ENCODE data around the gene VSIR.
A peak's percentile ranks its signal among the peaks of the same experiment; 100 is the strongest.

The VSIR gene

DNA sequence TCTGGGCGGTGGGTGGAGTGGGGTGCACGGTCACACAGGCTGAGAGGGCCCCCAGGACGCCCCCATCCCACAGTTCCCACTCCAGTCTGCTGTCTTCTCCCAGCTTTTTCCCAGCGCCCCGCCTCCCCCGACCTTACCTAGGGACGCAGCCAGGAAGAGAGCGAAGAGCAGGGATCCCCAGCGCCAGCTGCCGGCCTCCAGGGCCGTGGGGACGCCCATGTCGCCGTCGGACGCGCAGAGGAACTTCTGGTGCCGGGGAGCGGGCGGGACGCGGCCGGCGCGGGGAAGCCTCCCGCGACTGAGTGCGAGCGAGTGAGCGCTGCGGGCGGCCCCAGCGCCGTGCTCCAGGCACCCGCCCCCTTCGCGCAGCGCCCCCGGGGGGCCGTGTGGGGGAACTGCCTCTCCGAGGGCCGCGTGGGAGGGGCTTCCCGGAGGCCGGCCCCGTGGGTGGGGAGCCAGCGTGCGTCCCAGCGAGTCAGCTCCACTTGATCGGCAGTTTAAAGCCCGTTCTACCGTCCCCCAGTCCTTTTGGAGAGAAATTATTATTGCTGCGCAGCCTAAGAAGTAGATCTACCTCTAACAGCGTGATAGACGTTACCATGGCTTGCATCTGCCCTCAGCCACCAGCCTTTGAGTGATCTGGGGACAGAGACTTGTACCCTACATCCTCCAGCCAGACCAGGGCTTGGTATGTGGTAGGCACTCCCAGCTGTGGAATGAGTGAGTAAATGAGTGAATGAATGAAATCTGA, at the start of gene VSIR:
TSS of gene VSIR (minus strand) at position 300 of the 751 bp plus-strand sequence. CDS start at position 219, 81 bp downstream.
- DNase-seq, result peak in 56 of 58 donors; percentile 12 to 85 (median 62)

DNA sequence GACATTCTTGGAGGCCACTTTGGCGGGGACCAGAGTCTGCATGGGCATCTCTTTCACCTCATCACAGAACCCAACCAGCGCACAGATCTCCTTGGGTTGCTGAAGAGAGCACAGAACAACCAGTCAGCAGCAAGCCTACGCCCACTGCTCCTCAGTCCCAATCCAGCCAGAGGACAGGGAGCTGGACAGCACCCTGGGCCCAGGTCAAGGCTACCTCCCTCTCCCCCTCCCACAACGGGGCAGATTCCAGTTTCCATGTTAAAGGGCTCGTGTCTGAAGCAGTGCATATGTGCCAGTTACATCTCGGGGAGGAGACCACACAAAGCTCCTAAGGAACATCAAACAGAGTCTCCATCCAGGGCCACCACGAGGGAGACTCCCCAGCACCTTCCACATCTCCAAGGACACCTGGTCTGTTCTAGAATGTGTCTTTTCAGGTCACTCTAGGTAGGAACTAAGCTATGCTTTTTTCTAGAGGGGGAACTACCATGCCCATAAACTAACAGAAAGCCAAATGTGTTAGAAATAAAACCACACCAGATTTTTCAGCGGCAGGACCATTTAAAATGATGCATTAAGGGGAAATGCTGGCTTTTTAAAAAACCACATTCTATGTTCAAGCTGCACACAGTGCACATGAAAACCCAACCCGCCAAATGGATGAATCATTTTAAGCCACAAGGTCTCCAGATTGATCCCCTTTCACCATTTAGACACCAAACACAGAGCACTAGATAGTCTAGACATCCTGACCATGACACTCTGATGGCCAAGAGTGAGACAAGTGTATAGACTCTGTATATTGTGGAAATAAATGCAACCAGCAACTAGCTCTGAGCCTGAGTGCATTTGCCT, 48.8 kb upstream of the VSIR start:
- DNase-seq, result no peak

DNA sequence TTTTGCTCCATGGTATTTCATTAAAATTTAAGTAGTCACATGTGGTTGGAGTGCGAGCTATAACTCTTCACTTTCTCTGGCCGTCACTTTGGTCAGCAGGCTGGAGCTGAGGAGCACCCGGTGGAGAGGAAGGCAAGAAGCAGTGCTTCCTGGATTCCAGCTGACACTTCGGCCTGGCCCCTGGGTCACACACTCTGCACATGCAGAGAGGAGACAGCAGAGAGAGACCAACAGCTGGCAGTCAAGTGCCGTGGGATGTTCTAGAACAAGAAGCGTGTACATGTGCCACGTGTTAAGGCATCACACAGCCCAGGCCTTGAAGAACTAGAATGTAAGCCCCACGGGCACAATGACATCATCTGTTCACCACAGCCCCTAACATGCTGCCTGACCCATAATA, 47.6 kb upstream of the VSIR start:
- DNase-seq, result no peak

- DNase-seq, result no peak
These were observed 46.7 kb upstream of the VSIR start for GRCh38 chr10:71819985-71820384.

DNA sequence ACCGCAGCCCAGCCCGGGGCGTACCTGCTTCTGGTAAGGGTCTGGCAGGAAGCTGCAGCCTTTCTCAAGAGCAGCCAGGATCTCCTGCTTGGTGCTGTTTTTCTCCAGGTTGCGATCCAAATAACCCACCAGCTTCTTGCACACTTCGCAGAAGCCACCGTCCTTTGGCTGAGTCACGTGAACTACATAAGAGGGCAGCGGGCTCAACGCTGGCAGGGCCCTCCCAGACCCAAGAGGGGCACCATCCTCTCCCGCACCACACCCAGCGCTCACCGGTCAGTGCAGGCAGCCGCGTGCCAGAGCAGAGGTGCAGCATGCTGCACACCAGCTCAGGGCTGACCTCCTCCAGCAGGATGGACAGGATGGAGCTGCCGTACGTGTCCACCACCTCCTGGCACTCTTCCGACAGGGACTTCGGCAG, 46.1 kb upstream of the VSIR start:
- no peak for DNase-seq

- no peak for DNase-seq
These were observed 45.4 kb upstream of the VSIR start for GRCh38 chr10:71818674-71819260.

GRCh38 chr10:71817831-71818655, 44.7 kb upstream of the VSIR start:
- peak in 7 of 58 donors; percentile 22 to 65 (median 27) for DNase-seq

DNA sequence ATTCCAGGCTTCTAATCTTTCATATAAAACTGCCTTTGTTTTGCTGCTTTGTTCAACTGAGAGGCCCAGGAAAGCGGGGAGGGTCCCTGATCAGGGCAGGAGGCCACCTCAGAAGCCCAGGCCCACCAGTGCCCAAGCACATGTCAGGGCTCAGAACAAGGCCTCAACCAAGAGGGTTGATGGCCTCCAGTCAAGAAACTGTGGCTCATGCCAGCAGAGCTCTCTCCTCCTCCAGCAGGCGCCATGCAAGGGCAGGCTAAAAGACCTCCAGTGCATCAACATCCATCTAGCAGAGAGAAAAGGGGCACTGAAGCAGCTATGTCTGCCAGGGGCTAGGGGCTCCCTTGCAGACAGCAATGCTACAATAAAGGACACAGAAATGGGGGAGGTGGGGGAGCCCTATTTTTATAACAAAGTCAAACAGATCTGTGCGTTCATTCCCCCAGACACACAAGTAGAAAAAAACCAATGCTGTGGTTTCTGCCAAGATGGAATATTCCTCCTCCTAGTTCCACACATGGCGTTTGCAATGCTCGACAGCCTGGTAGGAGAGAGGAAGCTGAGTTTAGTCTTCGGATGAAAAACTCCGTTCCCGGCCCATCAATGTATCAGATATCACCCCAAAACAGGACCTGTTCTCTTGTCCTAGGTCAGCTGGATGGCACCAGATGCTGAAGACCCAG, 43.8 kb upstream of the VSIR start:
- DNase-seq, result peak in 12 of 58 donors; percentile 19 to 53 (median 34)

GRCh38 chr10:71816421-71816851, 43.1 kb upstream of the VSIR start:
- no peak for DNase-seq

- DNase-seq, result no peak
These were observed 42.3 kb upstream of the VSIR start for GRCh38 chr10:71815515-71816130.

DNA sequence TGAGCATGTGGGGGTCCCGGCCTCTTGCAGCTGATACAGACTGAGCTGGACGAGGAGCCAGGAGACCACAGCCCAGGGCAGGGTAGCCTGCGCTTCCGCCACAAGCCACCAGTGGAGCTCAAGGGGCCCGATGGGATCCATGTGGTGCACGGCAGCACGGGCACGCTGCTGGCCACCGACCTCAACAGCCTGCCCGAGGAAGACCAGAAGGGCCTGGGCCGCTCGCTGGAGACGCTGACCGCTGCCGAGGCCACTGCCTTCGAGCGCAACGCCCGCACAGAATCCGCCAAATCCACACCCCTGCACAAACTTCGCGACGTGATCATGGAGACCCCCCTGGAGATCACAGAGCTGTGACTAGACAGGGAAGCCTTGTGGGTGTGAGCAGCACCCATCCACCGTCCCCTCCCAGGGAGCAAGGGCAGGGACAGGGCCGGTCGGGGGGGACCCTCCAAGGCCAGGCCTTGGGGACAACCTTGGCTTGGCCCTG, 41.6 kb upstream of the VSIR start:
- DNase-seq, result no peak

- DNase-seq, result no peak
These were observed 39.7 kb upstream of the VSIR start for GRCh38 chr10:71812913-71813590.

DNA sequence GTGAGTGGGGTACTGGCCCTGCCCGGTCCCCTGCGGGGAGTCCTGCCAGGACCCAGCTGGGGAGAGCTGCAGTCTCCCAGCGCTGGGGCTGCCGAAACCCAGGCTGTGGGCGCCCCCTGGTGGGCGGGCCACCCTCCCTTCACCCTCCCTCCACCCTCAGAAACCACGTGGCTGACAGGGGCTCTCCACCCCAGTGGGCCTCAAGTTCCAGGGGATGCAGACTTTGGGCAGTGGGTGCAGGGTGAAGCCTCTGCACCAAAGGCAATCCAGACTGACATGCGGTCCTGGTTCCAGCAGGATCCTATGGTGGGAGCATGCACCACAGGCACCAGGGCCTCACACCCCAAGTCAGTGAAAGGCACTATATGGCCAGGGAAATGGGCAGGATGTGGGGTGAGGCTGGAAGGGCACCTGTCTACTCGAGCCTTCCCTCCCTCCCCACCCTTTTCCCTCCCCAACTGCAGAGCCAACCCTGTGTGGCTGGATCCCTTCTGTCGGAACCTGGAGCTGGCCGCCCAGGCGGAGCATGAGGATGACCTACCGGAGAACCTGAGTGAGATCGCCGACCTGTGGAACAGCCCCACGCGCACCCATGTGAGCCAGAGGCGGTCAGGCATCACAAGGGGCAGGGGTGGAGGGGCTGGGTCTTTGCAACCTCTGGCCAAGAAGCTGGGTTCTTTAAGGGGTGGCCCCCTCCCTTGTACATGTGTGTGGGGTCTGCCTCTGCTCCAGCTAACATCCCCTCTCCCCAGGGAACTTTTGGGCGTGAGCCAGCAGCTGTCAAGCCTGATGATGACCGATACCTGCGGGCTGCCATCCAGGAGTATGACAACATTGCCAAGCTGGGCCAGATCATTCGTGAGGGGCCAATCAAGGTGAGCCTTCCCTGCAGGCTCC, 38.9 kb upstream of the VSIR start:
- DNase-seq, result peak in 48 of 58 donors; percentile 7 to 78 (median 56)

DNA sequence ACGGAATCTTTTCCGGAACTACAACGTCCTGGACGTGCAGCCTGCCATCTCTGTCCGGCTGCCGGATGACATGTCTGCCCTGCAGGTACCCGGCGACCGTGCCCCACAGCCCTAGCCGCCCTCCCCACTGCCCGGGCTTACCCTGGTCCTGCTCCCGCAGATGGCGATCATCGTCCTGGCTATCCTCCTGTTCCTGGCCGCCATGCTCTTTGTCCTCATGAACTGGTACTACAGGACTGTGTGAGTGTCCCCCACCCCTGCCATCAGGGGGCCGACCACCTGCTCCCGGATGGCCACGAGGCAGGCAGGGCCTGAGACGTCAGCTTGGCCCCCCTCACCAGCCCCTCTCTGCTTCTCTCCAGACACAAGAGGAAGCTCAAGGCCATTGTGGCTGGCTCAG, 38.0 kb upstream of the VSIR start:
- no peak for DNase-seq

- no peak for DNase-seq
These were observed 36.9 kb upstream of the VSIR start for GRCh38 chr10:71810048-71810750.

DNA sequence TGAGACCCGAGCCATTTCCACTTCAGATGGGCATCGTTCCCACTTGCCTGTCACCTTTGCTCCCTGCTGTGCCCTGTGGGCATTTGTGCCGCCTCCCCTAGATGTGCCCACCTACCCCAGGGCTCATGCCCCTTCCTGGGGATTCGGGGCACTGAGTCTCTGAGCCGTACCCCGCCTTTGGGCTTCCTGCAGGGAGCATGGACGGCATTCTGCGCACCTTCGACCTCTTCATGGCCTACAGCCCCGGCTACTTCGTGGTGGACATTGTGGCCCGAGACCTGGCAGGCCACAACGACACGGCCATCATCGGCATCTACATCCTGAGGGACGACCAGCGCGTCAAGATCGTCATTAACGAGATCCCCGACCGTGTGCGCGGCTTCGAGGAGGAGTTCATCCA, 36.3 kb upstream of the VSIR start:
- DNase-seq, result no peak
